NCI-H1048 (cell line): ENCODE data around the gene COL5A1.

Source experiments
- DNase-seq: peaks from one replicate; lab custom pipeline; 2025; lab: John Stamatoyannopoulos, UW

The COL5A1 gene

GRCh38 chr9:134626069-134626423, 15.6 kb upstream of the COL5A1 start:
- no peak for DNase-seq

- no peak for DNase-seq
These were observed 14.8 kb upstream of the COL5A1 start for GRCh38 chr9:134626571-134627416.

GRCh38 chr9:134627417-134628353, 13.9 kb upstream of the COL5A1 start:
- no peak for DNase-seq

DNA sequence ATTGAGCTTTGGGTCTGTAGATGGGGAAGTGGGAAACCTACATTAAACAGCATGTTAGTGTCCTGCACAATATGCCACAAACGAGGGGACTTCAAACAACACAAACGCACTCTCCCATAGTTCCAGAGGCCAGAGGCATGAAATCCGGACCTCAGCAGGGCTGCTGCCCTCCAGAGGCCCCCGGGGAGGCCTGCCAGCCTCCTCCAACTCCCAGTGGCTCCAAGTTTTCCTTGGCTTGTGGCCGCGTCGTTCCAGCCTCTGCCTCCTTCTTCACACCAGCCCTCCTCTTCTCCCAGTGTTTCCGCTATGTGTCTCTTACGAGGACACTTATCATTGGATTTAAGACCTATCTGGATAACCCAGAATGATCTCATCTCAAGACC, 13.3 kb upstream of the COL5A1 start:
- DNase-seq = no peak

- DNase-seq = no peak
These were observed 12.5 kb upstream of the COL5A1 start for GRCh38 chr9:134629061-134629585.

DNA sequence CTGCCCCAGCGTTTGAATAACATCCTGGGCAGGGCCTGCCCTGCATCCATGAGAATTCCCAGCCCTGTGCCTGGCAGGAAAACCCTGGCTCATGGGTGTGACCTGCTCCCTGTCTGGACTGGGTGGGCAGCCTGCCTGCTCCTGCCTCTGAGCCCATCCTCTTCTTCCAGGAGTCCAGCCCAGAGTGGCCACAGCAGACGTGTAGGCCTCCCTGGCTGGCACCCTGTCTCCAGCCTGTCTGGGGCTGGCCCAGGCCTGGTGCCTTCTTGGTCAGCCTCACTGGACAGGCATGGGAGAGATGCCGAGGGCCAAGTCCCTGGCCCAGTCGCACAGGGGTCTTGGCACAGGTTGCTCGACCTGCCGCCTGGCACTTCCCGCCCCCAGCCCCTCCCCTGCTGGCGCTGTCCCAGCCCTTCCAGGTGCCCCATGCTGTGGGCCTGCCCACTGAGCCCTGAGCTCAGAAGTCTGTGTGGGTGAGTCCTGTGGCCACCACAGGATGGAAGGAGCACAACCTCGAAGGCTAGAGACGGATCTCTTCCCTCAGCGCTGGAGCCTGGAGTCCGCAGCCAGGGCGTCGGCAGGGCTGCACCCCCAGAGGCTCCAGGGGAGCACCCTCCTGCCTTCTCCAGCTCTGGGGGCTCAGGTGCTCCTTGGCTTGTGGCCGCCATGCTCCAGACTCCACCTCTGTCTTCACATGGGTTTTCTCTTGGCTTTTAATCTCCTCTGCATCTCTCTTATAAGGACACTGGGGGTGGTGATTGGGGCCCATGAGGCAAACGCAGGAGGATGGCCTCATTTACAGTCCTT, 11.8 kb upstream of the COL5A1 start:
- no peak for DNase-seq

DNA sequence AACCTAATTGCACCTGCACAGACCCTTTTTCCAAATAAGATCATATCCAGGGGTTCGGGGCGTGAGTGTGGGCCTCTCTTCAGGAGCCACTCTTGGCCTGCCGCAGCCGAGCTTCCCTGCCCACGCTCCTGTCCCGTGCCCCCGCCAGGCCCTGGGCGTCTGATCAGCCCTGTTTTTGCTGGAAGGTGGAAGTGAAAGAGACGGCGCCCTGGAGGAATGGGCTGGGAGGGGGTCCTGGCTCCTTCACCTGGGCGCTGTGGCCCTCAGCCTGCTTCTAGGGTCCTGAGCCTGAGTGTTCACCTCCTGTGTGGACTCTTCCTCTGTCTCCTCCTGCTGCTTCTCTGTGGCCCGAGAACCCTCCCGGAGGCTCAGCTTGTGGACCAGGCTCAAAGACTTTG, 11.2 kb upstream of the COL5A1 start:
- DNase-seq = no peak

DNA sequence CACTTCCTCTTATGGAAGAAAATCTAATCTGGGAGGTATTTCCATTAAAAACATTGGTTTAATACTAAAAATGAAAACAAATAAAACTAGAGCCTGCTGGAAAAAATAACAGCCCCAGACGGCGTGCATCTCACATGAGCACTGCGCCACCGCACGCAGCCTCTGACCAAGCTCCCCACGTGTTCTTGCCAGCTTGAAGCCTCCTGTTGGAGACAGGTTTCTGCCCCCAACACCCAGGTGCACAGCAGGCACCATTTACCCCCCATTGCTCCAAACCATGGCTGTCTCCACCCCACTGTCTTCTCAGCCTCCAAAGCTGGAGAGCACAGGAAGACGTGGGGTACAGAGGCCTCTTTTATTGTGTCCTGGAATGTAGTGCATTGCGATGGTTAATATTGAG, 10.7 kb upstream of the COL5A1 start:
- no peak for DNase-seq

DNA sequence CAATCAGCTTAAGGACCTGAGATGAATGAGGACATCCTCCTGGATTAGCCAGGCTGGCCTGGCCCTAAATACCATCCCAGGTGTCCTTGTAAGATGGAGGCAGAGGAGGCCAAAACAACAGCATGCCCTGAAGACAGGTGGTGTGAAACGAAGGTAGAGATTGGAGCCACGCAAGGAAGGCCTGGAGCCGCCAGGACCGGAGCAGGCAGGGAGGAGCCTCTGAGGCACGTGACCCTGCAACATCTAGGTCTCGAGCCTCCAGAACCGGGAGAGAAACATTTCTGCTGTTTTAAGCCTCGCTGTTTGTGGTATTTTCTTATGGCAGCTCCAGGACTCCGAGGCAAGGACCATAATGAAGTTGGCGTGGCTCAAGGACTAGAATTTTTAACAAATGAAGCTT, 9.7 kb upstream of the COL5A1 start:
- no peak for DNase-seq

DNA sequence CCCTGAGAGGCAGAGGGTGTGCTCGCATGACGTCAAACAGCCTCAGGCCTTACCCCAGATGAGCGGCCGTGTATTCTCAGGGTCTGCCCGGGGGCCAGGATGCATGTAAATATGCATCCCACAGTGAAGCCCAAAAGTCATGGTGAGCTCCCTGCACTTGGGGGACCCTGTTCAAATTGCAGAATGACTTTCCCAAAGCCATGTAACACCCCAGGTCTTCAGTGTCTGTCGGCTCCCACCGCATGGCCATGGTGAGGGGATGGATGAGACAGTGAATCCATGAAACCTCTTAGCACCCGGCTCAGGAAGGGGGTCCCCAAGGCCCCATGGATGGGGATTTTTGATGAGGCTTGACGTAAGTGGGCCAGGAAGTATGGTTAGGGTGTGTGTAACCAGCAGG, 9.3 kb upstream of the COL5A1 start:
- no peak for DNase-seq

- no peak for DNase-seq
These were observed 8.1 kb upstream of the COL5A1 start for GRCh38 chr9:134633362-134634142.

- DNase-seq = no peak
These were observed 7.4 kb upstream of the COL5A1 start for GRCh38 chr9:134634176-134634575.

GRCh38 chr9:134634667-134635230, 6.9 kb upstream of the COL5A1 start:
- no peak for DNase-seq

DNA sequence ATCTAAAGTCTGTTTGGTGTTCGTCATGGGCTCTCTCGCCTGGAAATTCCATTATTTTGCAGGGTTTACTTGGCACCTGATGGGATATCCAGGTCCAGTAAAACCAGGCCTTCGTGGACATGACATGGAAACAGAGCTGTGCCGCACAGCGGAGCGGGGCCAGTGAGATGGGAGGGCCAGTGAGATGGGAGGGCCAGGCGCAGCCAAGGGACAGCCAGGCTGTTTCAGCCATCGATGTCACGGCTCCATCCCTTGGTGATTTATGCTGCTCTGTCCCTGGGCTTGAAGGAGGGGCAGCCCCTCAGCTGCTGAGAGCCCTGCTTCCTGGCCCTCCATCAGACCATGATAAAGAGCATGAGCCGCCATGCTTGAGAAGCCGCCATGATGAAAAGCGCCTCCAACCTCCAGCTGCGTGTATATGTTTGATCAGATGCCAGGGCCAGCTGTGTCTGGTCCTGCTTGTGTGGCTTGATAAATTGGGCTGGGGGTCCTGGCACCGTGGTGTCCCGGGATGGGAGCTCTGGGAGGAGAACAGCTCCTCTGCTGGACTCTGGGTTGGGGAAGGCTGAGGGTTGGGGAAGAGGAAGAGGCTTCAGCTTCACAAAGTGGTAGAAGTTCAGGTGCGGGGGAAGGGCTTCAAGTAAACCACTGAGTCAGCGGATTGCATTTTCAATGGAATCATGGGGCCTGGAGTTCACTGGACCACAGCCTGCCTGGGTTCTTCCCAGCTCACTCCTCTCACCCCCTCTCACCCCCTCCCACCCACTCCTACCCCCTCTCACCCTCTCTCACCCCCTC, 6.1 kb upstream of the COL5A1 start:
- DNase-seq = no peak

- no peak for DNase-seq
These were observed 5.5 kb upstream of the COL5A1 start for GRCh38 chr9:134636149-134636507.

DNA sequence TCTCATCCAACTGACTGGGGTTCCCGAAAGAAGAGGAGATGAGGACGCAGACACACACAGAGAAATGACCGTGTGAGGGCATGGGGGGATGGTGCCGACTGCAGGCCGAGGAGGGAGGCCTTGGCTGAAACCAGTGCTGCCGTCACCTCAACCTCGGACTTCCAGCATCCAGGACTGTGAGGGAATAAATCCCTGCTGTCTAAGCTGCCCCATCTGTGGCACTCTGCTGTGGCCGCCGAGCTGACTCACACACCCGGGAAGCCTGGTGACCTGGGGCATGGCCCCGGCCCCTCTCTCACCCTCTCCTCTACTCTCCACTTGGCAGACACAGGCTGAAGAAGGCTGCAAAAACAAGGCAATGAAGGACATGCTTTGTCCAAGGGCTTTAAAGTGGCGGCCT, 4.4 kb upstream of the COL5A1 start:
- no peak for DNase-seq

DNA sequence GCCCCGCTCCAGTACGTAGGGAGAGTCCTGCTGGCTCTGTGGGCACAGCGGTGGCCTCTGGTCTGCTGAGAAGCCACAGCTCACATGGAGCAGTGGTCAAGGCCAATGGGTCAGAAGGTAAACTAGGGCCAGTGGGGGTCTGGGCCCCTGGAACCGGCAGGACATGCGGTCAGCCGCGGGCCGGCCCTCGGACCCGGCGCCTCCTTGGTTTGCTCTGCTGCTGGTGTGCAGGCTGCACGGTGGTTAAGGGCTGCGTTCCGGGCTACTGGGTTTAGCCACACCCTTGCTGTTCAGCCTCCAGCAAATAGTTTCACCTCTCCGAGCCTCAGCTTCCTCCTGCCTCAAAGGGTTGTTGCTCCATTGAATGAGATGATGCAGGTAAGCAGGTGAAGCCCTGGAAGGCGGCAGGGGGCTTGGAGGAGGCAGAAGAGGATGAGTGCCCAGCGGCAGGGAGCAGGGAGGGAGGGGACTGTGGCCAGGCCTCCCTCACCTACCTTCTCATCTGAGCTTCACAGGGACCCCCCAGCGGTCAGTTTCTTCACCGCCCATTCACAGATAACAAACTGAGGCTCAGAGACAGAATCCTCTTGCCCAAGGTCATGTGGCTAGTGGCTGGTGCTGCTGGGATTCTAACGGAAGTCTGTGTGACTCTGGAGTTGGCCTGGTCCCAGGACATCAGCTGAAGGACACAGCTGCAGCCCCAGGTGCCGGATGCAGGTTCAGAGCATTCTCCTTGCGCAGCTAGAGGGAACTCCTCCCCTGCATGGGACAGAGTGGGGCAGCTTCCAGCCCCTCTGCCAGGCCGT, 3.7 kb upstream of the COL5A1 start:
- DNase-seq = no peak

GRCh38 chr9:134638502-134639090, 3.0 kb upstream of the COL5A1 start:
- no peak for DNase-seq

DNA sequence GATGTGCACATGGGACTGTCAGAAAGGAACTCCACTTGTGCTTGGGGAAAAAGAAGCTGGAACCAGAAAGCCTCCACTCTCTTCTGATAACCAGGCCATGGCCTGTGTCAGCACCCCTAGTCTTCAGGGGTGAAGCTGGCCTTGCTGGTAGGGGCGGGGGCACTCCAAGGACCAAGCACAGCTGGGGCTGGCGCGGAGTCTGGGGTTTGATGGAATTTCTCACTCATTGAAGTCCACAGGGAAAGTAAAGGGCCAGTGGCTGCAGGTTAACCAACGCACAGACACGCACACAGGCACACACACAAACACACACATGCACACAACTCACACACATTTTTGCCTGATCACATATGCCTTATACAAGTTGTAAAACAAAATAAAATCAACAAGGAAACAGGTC, 1.6 kb upstream of the COL5A1 start:
- DNase-seq = no peak
